ENCODE data around the gene ATP8B2. TPM values are rescaled to one million over a fixed set of nuclear protein-coding genes. Genes with fewer than 3 reads are reported as not detected.
"Not testable (repeated sequence)": the region's sequence is repeated elsewhere in the genome, so short reads cannot be mapped to it uniquely, and the experiment has no call there.

ATP8B2 gene, protein sequence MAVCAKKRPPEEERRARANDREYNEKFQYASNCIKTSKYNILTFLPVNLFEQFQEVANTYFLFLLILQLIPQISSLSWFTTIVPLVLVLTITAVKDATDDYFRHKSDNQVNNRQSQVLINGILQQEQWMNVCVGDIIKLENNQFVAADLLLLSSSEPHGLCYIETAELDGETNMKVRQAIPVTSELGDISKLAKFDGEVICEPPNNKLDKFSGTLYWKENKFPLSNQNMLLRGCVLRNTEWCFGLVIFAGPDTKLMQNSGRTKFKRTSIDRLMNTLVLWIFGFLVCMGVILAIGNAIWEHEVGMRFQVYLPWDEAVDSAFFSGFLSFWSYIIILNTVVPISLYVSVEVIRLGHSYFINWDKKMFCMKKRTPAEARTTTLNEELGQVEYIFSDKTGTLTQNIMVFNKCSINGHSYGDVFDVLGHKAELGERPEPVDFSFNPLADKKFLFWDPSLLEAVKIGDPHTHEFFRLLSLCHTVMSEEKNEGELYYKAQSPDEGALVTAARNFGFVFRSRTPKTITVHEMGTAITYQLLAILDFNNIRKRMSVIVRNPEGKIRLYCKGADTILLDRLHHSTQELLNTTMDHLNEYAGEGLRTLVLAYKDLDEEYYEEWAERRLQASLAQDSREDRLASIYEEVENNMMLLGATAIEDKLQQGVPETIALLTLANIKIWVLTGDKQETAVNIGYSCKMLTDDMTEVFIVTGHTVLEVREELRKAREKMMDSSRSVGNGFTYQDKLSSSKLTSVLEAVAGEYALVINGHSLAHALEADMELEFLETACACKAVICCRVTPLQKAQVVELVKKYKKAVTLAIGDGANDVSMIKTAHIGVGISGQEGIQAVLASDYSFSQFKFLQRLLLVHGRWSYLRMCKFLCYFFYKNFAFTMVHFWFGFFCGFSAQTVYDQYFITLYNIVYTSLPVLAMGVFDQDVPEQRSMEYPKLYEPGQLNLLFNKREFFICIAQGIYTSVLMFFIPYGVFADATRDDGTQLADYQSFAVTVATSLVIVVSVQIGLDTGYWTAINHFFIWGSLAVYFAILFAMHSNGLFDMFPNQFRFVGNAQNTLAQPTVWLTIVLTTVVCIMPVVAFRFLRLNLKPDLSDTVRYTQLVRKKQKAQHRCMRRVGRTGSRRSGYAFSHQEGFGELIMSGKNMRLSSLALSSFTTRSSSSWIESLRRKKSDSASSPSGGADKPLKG
- total RNA-seq, result 10 to 100 TPM; 14.4 to 34.4 (median 22.0) TPM

- Histone ChIP-seq H3K4me1 (peaks cover 55% of the 10 kb centered on the region), H3K27me3 (peaks cover 5% of the 10 kb centered on the region), H3K4me3 (peak within 1 kb of the TSS; percentile 75), H3K9me3 (no peaks in the 10 kb centered on the region), H3K36me3 (no peaks in the 10 kb centered on the region), H3K27ac (peak within 1 kb of the TSS; percentile 93)
- TF ChIP-seq EP300 (IDR thresholded peaks at IDR 0.05) (no peak), POLR2A (IDR thresholded peaks at IDR 0.05) (no peak), POLR2AphosphoS5 (IDR thresholded peaks at IDR 0.05) (no peak)
- TF ChIP-seq, protein P1, sequence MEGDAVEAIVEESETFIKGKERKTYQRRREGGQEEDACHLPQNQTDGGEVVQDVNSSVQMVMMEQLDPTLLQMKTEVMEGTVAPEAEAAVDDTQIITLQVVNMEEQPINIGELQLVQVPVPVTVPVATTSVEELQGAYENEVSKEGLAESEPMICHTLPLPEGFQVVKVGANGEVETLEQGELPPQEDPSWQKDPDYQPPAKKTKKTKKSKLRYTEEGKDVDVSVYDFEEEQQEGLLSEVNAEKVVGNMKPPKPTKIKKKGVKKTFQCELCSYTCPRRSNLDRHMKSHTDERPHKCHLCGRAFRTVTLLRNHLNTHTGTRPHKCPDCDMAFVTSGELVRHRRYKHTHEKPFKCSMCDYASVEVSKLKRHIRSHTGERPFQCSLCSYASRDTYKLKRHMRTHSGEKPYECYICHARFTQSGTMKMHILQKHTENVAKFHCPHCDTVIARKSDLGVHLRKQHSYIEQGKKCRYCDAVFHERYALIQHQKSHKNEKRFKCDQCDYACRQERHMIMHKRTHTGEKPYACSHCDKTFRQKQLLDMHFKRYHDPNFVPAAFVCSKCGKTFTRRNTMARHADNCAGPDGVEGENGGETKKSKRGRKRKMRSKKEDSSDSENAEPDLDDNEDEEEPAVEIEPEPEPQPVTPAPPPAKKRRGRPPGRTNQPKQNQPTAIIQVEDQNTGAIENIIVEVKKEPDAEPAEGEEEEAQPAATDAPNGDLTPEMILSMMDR (IDR thresholded peaks at IDR 0.05), result peak; percentile 70 to 85
- under 1% methylated on average over 38 of the region's 56 CpGs for WGBS
- DNase-seq (ENCODE audit: low spot score in 2 of 2), result peak; percentile 85 to 88
These were observed at the start of gene ATP8B2 for GRCh38 chr1:154324669-154325582. ATP8B2 (plus strand) TSS chr1:154325525; CDS start chr1:154328142, 2,617 bp downstream.

DNA sequence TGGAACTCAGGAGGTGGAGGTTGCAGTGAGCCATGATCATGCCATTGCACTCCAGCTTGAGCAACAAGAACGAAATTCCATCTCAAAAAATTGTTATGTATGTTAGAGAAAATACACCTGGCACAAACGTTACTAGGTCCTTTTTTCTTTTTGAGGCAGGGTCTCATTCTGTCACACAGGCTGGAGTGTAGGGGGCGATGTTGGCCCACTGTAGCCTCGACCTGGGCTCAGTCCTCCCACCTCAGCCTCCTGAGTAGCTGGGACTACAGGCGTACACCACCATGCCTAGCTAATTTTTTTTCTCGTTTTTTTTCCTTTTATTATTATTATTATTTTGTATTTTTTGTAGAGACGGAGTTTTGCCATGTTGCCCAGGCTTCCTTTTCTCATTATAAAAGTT is 48.5 kb upstream of the ATP8B2 start:
- DNase-seq (ENCODE audit: low spot score in 2 of 2), result no peak

DNA sequence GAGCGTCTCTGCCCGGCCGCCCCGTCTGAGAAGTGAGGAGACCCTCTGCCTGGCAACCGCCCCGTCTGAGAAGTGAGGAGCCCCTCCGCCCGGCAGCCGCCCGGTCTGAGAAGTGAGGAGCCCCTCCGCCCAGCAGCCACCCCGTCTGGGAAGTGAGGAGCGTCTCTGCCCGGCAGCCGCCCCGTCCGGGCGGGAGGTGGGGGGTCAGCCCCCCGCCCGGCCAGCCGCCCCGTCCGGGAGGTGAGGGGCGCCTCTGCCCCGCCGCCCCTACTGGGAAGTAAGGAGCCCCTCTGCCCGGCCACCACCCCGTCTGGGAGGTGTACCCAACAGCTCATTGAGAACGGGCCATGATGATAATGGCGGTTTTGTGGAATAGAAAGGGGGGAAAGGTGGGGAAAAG is 37.7 kb upstream of the ATP8B2 start:
- H3K27me3 ChIP-seq; H3K4me3 ChIP-seq; H3K36me3 ChIP-seq; H3K27ac ChIP-seq; DNase-seq (ENCODE audit: low spot score in 2 of 2); H3K9me3 ChIP-seq; H3K4me1 ChIP-seq: not testable (repeated sequence)
- WGBS, result 96% methylated on average over 5 of the region's 30 CpGs

More for the DNA sequence above, 48.5 kb upstream of the ATP8B2 start:
- no peaks in the 10 kb centered on the region for H3K9me3 ChIP-seq
- no peak overlapping the region for H3K4me3 ChIP-seq
- peaks cover 13% of the 10 kb centered on the region for H3K36me3 ChIP-seq
- no peak overlapping the region for H3K27ac ChIP-seq
- TF ChIP-seq EP300 (IDR thresholded peaks at IDR 0.05), result no peak
- no peak for TF ChIP-seq POLR2AphosphoS5 (IDR thresholded peaks at IDR 0.05)
- TF ChIP-seq, protein P1 (IDR thresholded peaks at IDR 0.05), result no peak
- no peak for TF ChIP-seq POLR2A (IDR thresholded peaks at IDR 0.05)
- no peaks in the 10 kb centered on the region for H3K27me3 ChIP-seq
- 93% methylated on average over 7 of the region's 7 CpGs for WGBS
- peaks cover 15% of the 10 kb centered on the region for H3K4me1 ChIP-seq

GRCh38 chr1:154288661-154289060 is 36.7 kb upstream of the ATP8B2 start:
- Histone ChIP-seq H3K4me3 (no peak overlapping the region), H3K36me3 (no peaks in the 10 kb centered on the region), H3K9me3 (no peaks in the 10 kb centered on the region), H3K27me3 (no peaks in the 10 kb centered on the region), H3K4me1 (no peaks in the 10 kb centered on the region), H3K27ac (no peak overlapping the region)
- no peak for DNase-seq (ENCODE audit: low spot score in 2 of 2)
- TF ChIP-seq POLR2AphosphoS5 (IDR thresholded peaks at IDR 0.05) (no peak), EP300 (IDR thresholded peaks at IDR 0.05) (no peak), POLR2A (IDR thresholded peaks at IDR 0.05) (no peak)
- TF ChIP-seq, protein P1 (IDR thresholded peaks at IDR 0.05), result no peak
- WGBS, result 70% methylated on average over 3 of the region's 3 CpGs

DNA sequence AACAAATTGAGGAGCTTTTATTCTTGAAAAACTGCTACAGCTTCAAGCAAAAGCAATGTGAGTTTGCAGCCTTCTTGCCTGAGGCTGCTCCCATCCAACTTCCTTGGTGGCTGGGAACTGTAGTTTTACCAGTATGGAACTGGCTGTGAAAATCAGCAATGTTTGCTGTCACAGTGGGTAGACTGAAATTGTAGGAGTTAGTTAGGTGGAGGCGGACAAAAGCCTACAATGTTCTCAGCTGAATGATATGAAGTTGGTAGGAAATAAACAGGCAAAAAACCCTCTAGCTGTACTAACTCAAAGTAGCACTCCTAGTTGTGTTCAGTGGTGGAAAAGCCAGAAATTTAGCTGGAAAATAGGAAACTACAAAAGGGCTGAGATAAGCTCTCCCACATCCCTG is 34.4 kb upstream of the ATP8B2 start:
- no peak for DNase-seq (ENCODE audit: low spot score in 2 of 2)
- no peaks in the 10 kb centered on the region for H3K36me3 ChIP-seq
- H3K27me3 ChIP-seq, result no peaks in the 10 kb centered on the region
- H3K4me1 ChIP-seq, result no peaks in the 10 kb centered on the region
- TF ChIP-seq EP300 (IDR thresholded peaks at IDR 0.05) (no peak), POLR2A (IDR thresholded peaks at IDR 0.05) (no peak), POLR2AphosphoS5 (IDR thresholded peaks at IDR 0.05) (no peak)
- TF ChIP-seq, protein P1 (IDR thresholded peaks at IDR 0.05), result no peak
- 94% methylated on average over 1 of the region's 1 CpG for WGBS
- no peak overlapping the region for H3K27ac ChIP-seq
- peaks cover 7% of the 10 kb centered on the region for H3K9me3 ChIP-seq
- H3K4me3 ChIP-seq, result no peak overlapping the region

Measured in suprapubic skin (tissue), 4 donors.